GM19351 (cell line): ENCODE data around the gene EPHA4.

Experiments used
- ATAC-seq: cut with Tn5 transposase; IDR thresholded peaks from one replicate; pipeline ENCODE4 v1.9.1; 2021; ENCODE audit warnings: mild to moderate bottlenecking, moderate library complexity; ENCODE audit not compliant: unreplicated experiment

EPHA4 gene

GRCh38 chr2:221572219-221572820, at the start of gene EPHA4:
Gene EPHA4 (minus strand): TSS chr2:221572304. CDS start chr2:221572248, 56 bp downstream.
- ATAC-seq = peak; percentile 90

GRCh38 chr2:221618007-221618406, 45.9 kb upstream of the EPHA4 start:
- ATAC-seq = no peak

GRCh38 chr2:221616561-221616960, 44.5 kb upstream of the EPHA4 start:
- ATAC-seq = no peak

- ATAC-seq = no peak
These were observed 42.2 kb upstream of the EPHA4 start for GRCh38 chr2:221614274-221614673.

- ATAC-seq = no peak
These were observed 40.7 kb upstream of the EPHA4 start for GRCh38 chr2:221612800-221613199.

GRCh38 chr2:221612161-221612560, 40.1 kb upstream of the EPHA4 start:
- ATAC-seq = no peak

- no peak for ATAC-seq
These were observed 38.6 kb upstream of the EPHA4 start for GRCh38 chr2:221610675-221611074.

- no peak for ATAC-seq
These were observed 38.2 kb upstream of the EPHA4 start for GRCh38 chr2:221610255-221610654.

- no peak for ATAC-seq
These were observed 36.3 kb upstream of the EPHA4 start for GRCh38 chr2:221608442-221608841.

- no peak for ATAC-seq
These were observed 34.3 kb upstream of the EPHA4 start for GRCh38 chr2:221606424-221606823.

- no peak for ATAC-seq
These were observed 33.7 kb upstream of the EPHA4 start for GRCh38 chr2:221605751-221606240.

GRCh38 chr2:221602938-221603337, 30.8 kb upstream of the EPHA4 start:
- no peak for ATAC-seq

GRCh38 chr2:221601376-221601775, 29.3 kb upstream of the EPHA4 start:
- ATAC-seq = no peak

- no peak for ATAC-seq
These were observed 28.3 kb upstream of the EPHA4 start for GRCh38 chr2:221600388-221600787.

GRCh38 chr2:221596192-221596591, 24.1 kb upstream of the EPHA4 start:
- ATAC-seq = no peak

GRCh38 chr2:221590861-221591365, 18.8 kb upstream of the EPHA4 start:
- ATAC-seq = no peak

- no peak for ATAC-seq
These were observed 17.6 kb upstream of the EPHA4 start for GRCh38 chr2:221589696-221590095.

GRCh38 chr2:221588306-221588985, 16.3 kb upstream of the EPHA4 start:
- ATAC-seq = no peak

GRCh38 chr2:221581986-221582385, 9.9 kb upstream of the EPHA4 start:
- ATAC-seq = no peak

GRCh38 chr2:221574231-221574570, 2.1 kb upstream of the EPHA4 start:
- ATAC-seq = no peak

- ATAC-seq = peak; percentile 50
These were observed 1.5 kb upstream of the EPHA4 start for GRCh38 chr2:221573430-221574230.
